ENCODE data around the gene DLX1.
A peak's percentile ranks its signal among the peaks of the same experiment; 100 is the strongest.

Gene DLX1

GRCh38 chr2:172088245-172089004, 3.1 kb downstream of the DLX1 start:
- DNase-seq: no peak

GRCh38 chr2:172089005-172089504, 3.7 kb downstream of the DLX1 start:
- no peak for DNase-seq

GRCh38 chr2:172089633-172090032, 4.3 kb downstream of the DLX1 start:
- DNase-seq: no peak

DNA sequence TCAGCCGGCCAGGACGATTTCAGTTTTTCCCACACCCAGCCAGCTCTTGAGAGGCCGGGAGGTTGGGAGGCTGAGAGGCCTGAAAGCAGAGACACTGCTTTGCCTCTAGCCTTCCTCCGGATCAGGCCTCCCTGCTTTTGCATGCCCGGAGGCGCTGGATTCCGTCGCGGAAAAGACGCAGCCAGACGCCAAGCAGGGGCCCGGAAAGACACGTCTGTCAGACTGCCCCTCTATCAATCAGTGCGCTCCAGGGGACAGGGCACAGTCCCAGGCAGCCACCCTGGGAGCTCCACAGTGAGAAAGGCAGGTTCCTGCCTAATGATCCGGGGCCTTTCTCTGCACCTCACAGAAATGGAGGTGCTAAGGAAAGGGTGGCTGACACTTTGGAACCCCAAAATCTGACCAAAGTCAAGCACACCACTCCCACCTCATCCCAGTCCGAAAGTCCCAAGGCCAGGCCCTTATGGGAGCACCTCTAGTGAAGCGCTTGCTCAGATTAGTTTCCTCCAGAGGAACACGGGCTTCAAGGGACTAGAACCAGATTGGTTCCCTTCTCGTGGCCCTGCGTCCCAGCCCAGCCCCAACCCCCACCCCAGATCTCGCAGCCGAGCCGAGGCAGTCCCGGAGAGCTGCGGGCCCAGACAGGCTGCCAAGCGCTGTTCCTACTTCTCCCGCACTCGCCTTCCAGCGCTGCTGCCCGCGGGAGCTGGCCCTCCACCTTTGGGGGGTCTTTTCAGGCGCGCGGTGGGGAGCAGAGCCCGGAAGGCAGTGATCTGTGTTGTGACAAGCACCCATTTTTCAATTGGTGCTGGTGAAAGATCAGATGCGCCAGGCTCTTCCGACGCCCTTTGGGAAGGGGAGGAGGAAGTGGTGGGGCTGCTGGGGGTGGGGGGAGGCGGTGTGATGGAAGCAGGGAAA, 5.0 kb downstream of the DLX1 start:
- no peak for DNase-seq

- no peak for DNase-seq
Measured at GRCh38 chr2:172091000-172091641, 5.8 kb downstream of the DLX1 start.

DNA sequence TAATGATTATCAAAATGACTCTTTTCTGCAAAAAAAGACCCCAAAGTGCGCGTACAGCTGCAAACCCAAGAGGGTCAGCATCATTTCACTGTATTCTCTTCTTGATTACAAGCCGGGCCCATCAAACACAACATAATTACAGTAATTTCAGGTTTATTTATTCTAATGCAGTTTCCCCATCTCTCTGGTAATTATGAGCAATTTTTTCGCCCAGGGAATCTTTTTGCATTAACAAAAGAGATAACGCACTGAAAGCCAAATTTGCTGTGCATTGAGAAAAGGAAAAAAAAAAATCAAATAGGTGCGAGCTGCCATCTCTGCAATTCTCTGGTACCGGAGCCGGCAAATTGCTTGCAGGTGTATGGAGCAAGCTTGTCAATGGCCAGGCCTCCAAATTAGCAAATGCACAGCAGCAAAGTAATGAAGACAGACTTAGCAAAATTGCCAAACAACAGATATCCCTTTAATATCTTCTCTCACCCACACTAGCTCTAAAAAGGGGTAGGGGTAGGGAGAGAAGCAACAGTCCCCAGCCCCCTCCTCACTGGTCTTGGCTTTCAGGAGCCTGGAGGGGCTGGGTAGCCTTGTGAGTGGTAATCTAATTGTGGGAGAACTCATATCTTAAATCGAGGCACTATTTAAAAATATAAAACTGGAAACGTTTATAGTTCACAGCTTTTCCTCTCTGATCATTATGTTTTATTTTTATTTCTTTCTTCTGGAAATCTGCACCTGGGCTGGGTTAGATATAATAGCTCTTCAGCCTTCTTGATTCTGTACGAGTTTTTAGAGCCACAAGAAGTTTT, 6.7 kb downstream of the DLX1 start:
- DNase-seq: no peak

GRCh38 chr2:172092716-172093415, 7.6 kb downstream of the DLX1 start:
- no peak for DNase-seq

- no peak for DNase-seq
Measured at GRCh38 chr2:172093416-172094293, 8.3 kb downstream of the DLX1 start.

DNA sequence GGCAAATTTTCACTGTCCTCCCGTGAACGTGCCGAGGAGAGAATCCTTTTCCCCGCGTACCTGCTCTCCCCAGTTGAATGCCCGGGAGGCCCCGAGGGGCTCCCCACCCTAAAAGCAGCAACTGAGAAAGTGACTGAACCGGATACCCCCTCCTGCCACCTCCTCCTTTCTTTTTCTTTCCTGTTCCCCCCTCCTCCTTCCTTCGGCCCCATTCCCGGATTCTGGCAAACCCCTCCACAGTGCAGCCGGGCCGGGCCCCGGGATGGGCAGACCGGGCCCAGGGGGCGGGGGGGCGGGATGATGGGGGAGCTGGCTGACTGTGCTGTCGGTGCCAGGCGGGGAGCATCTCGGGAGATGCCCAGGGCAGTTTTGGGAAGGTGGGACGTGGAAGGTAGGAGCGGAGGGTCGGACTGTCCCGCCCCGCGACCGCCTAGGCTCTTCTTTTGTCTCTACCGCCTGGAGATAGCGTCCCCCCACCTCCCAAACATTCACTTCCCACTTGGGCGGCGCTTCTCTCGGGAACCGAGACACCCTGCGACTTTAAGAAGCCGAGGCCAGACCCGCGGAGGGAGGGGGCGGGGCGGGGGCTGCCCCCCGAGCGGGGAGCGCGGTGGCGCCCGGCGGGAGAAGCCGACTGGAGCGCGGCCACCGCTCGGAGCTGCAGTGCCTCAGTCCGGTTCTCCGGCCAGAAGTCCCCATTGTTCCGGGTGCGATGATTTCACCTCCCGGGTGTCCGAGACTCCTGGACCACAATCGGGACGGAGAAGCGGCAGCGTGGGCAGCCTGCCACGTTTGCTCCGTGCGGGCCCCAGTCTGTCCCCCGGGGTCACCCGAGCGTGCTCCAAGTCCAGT, 9.2 kb downstream of the DLX1 start:
- DNase-seq: no peak

DNA sequence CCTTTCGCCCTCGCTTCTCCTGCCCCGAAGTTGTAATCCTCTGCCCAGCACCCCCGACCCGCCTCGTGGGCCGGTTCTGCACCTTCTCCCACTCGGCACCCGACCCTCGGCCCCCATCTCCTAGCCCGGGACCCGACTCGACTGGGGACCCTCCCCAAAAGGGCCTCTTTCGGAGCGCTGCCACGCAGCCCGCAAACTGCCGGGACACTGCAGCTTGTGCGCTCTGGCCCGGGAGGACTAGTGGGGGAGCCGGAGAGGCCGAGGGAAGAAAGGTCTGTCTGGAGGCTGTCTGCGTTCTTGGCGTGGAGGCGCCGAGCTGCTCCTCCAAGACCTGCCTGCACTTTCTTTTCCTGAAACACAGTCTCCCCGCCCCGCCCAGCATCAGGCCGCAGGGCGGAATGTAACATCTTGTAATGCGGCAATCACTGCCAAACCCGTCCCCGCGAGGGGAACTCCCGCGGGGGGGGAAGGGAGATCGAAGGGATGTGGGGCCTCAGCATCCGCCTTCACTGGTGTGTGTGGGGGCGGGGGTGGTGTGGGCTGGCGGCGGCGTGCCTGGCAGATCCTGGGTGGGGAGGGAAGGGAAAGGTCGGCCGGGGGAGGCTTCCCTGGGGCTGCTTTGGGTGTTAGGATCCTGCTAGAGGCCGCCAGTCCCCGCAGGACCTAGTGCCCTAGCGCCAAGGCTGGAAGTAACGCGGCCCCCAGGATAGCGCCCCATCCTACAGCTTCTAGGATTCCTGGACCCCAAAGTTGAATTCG, 10.0 kb downstream of the DLX1 start:
- peak; percentile 60 for DNase-seq

- DNase-seq: no peak
Measured at GRCh38 chr2:172095905-172096625, 10.8 kb downstream of the DLX1 start.

- no peak for DNase-seq
Measured at GRCh38 chr2:172096626-172097547, 11.6 kb downstream of the DLX1 start.

DNA sequence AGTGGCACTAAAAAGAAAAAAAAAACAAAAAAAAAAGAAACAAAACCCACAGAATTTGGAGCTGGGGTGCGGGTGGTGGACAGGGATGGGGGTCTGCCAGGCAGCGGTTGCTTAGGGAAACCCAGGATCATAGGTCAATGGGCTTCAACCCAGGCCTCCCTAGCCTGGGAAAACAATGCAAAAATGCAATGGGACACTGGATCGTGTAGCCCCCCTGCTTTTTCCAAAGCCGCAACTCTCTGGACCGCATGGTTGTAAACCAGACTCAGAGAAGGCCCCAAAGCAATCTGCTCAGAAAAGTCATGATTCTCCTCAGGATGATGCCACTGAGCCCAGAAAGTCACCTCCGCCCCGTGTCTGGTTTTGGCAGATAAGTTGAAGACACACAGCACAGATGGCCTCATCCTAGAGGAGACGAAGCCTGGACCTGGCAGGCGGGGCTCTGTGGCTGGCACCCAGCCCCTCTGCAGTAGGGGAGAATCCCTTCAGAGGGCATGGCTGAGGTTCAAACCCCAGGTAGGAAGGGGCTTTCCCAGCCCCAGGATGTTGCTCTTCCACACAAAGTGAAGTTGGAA, 12.3 kb downstream of the DLX1 start:
- DNase-seq: no peak

DNA sequence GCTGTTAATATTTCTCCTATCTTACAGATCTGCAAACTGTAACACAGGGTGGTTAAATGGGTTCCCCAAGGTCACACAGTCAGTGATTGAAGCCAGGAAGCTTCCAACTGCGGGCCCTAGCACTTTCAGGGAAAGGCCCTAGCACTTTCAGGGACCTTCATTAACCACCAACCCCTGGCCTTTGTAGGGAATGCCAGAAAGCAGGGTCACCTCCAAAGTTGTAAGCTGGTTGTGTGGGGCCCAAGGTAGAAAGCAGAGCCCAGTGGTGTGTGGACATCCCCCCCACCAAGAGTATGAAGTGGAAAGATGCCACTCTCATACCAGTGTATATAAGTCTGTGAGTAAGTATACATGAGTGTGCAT, 13.0 kb downstream of the DLX1 start:
- DNase-seq: no peak

DNA sequence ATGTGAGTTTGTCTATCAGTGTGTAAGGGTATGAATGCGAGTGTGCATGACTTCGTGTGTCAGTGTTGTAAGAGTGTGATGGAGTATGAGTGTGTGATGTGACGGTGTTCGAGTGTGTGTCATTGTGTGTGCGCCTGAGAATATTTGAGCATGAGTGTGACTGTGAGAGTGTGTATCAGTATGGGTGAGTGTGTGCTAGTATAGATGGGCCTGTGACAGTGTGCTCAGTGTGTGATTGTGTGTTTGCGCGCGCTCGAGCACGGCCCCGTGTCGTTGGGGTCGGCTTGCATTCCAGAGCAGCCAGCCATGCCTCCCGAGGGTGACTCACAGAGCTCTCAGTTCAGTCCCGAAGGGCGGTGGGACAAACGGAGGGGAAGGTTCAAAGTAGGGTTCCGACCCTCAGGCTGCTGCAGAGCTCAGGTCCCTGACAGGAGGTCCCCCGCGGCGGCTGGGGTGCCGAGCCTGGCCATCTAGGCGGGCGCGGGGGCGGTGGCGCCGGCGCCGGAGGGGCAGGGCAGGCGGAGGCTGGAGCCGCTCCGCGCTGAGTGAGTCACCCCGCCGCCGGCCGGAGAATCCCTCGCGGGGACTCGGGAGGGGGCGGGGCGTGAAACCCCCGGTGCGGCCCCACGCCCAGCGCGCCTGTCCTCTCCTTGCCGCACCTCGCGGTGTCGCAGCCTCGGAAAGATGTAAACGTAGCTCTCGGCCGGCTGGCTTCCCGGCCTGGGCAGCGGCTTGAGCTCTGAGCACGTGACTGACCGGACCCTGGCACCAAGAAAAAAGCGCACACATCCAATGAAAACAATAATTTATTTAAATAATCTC, 13.6 kb downstream of the DLX1 start:
- no peak for DNase-seq

Measured in activated CD4-positive, alpha-beta T cell treated with anti-CD3 and anti-CD28 coated beads, Interleukin-2, amount 50 U/mL, for 16 hours (primary cell).